Forelimb muscle (tissue), 1 donor: ENCODE results near the gene PAGE3. TPM values are rescaled to one million over a fixed set of nuclear protein-coding genes. Genes with fewer than 3 reads are reported as not detected.

Experiments
- DNase-seq: peaks from one replicate; pipeline ENCODE4 v3.0.0-alpha.2; 2013; ENCODE audit warnings: low read depth
- polyA plus RNA-seq: library from polyadenylated mRNA; unstranded; fragments of 120-200 nt; gene quantifications from one replicate; pipeline ENCODE4 v1.2.1, GENCODE V29; 2013; ENCODE audit not compliant: insufficient read length

PAGE3 gene, protein sequence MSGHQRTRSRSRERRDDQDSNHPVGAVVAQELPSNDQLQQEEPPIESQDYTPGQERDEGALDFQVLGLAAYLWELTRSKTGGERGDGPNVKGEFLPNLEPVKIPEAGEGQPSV
- polyA plus RNA-seq: not detected

DNA sequence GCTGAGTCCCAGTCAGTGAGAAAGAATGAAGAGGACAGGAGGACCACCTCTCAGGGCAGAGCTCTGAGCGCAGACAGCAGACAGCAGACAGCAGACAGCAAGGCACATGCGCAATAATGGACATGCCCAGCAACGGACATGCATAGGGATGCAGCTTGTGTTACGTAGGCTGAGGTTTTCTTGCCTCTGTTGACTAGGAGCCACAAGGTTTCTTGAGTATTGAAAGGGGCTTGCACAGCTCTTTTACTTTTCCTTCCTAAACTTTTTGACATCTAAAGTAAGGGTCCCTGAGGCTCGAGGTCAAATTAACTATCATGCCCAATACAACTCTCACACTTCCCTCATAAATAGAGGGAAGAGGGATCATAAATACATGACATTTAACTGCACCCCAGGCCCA, at the start of gene PAGE3:
TSS of gene PAGE3 (minus strand) at position 101 of the 400 bp plus-strand sequence. CDS start 1,013 bp downstream, outside the sequence.
- no peak for DNase-seq

DNA sequence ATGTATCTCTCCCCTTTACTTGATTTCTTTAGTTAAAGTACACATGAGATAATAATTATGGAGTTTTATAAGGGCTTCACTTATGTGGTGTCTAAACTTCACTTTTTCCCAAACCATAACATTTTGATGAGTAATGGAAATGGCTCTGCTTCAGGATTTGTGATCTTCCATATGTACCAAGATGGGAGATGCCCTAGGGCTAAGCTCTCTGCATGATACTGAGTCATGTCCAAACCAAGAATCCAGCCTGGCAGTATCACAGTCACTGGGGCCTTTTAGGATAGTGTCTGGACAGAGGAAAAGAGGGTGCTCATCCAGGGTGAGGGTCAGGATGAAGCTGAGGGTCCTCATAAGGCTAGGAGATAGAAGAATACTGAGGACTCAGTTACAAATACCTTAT, 47.9 kb upstream of the PAGE3 start:
- no peak for DNase-seq

DNA sequence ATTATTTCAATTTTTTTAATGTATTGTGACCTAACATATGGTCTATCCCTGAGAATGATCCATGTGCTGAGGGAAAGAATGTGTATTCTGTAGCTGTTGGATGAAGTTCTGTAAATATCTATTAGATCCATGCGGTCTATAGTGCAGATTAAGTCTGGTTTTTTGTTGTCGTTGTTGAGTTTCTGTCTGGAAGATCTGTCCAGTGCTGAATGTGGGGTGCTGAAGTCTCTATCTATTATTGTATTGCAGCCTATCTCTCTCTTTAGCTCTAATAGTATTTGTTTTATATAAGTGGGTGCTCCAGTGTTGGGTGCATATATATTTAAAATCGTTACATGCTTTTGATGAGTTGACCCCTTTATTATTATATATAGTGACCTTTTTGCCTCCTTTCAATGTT, 26.2 kb upstream of the PAGE3 start:
- DNase-seq: no peak

DNA sequence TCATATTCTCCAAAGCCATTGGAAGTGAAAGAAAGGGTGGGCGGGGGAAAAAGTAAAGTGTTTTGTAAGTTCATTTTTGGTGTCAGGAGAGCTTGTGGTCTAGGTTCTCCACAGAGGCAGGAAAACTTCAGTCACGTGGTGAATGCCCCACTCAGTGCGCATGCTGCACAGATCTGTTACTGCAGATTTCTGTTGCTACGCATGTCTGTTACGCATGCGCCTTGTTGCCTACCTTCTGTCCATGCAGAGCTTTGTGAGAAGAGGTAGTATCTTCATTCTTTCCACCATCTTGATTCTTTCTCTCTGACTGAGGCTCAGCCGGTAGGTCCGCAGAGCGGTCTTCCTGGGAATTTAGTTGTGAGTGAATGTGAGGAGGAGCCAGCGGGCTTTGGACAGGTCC, 15.1 kb upstream of the PAGE3 start:
- no peak for DNase-seq

DNA sequence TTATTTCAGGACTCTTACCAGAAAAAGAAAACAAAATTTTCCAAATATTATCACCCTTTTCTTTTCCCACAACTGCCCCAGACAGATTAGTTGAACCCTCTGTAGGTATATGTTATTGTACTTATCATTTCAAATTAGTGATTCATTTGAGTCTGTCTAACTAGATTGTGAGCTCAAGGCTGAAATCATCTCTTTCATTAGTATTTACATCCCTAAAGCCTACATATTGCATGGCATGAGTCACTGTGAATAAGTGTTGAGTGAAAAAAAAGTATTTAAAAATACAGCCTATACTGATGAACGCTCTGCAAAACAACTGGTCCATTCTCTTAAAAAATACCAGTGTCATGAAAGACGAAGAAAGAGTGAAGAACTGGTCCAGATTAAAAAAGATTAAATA, 3.9 kb downstream of the PAGE3 start:
- DNase-seq: no peak

DNA sequence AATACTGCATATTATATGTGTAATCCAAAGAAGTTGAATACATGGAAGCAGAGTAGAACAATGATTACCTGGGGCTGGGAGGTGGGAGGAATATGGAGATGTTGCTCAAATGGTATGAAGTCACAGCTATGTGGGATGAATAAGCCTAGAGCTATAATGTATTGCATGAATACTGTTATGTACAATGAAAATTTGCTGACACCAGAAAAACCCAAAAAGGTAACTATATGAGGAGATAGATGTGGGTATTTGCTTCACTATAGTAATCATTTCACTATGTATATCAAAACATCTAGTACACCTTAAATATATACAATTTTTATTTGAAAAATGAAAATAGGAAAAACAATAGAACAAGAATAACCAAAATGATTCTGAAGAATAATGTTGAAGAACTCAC, 11.2 kb downstream of the PAGE3 start:
- no peak for DNase-seq

- DNase-seq: no peak
Observed at GRCh38 chrX:55240788-55241340, 23.9 kb downstream of the PAGE3 start.

- DNase-seq: no peak
Observed at GRCh38 chrX:55220119-55220794, 44.5 kb downstream of the PAGE3 start, which contains the start of gene PAGE5. Gene PAGE5, plus strand, starts transcription at chrX:55220346. Its CDS starts 1,037 bp downstream, at chrX:55221383.

DNA sequence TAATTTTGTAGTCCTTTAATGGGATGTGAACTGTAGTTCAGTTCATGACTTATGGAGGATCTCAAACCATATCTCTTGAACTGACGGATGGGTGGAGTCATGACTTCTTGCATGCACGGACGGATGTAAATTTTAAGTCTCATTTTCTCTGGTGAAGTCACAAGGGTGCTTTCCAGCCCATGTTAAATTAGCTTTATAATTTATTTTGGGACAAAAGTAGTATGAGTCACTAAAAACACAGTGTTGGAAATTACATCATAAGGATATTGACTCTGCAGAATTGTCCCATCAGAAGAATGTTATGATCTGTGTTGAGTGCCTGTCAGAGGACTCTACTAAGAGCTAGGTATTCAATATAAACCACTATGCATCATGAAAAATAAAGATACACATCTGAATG, 51.3 kb downstream of the PAGE3 start:
- no peak for DNase-seq

DNA sequence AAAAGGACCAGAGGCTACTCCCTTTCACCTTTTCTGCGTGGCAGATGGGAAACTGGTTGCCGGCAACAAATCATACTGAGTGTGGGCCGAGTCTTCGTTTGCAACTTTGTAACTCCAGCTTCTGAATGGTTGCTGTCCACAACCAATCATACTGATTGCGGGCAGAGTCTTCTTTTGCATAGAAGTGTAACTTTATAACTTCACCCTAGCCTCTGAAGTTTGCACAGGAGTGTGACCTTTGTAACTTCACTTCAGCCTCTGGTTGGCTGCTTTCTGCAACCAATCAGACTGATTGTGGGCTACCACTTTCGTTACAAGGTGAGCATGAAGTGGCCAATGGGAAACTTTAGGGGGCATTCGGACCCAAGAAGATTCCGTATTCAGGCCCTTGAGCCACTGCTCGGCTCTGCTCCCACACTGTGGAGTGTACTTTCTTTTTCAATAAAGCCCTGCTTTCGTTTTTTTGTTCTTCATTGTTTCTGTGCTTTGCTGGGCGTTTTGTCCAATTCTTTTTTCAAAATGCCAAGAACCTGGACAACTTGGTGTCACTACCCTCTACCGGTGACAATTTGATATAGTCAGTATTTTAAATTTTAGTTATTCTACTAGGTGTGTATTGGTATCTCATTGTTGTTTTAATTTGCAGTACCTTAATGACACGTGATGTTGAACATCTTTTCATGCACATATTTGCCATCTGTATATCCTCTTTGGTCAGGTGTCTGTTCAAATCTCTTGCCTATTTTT, 53.6 kb downstream of the PAGE3 start:
- no peak for DNase-seq

Other genes starting within 250 kb of the PAGE3 start
- gene ALAS2, start 233.9 kb downstream of the PAGE3 start, polyA plus RNA-seq: 29.3 TPM
- gene PAGE2B, start 189.9 kb downstream of the PAGE3 start, polyA plus RNA-seq: 0.29 TPM
- not detected for gene PAGE2, start 175.9 kb downstream of the PAGE3 start, polyA plus RNA-seq
- gene PAGE5, start 44.6 kb downstream of the PAGE3 start, polyA plus RNA-seq: not detected
- gene MAGEH1, start 187.2 kb upstream of the PAGE3 start, polyA plus RNA-seq: 39.9 TPM
- gene USP51, start 224.9 kb upstream of the PAGE3 start, polyA plus RNA-seq: 3.5 TPM